Gastrocnemius medialis (tissue), 4 donors: Measurements from ENCODE around the gene MTR. TPM values are rescaled to one million over a fixed set of nuclear protein-coding genes. Genes with fewer than 3 reads are reported as not detected.

Source experiments
- ATAC-seq, 2 donors: fragments of 150-250 bp; one replicate each; pipeline ENCODE4 v1.9.1; 2016
- DNase-seq, 2 donors: peaks; one replicate each; pipeline ENCODE4 v3.0.0-alpha.2; 2019
- H3K27ac ChIP-seq, 4 donors: fragments of 200-600 bp; sonication (generic); 1 replicate in 1 of 4; 2 replicates in 3 of 4; pipeline ENCODE4 v1.5.1; 2016 to 2018; ENCODE audit warnings: mild to moderate bottlenecking in 2 of 4, moderate library complexity in 1 of 4
- H3K27me3 ChIP-seq, 3 donors: fragments of 200-600 bp; sonication (generic) in 2 of 3; 1 replicate in 1 of 3; 2 replicates in 2 of 3; pipeline versions ENCODE4 v1.5.1 to v1.6.0; 2016 to 2019; ENCODE audit warnings: mild to moderate bottlenecking in 1 of 3, moderate library complexity in 1 of 3
- H3K36me3 ChIP-seq, 2 donors: fragments of 200-600 bp; sonication (generic) in 1 of 2; one replicate each; pipeline ENCODE4 v1.5.1; 2017 to 2018
- H3K4me1 ChIP-seq, 2 donors: fragments of 200-600 bp; sonication (generic) in 1 of 2; one replicate each; pipeline ENCODE4 v1.5.1; 2016 to 2017; ENCODE audit warnings: mild to moderate bottlenecking in 2 of 2
- H3K4me3 ChIP-seq, 4 donors: fragments of 200-600 bp; sonication (generic) in 3 of 4; 1 replicate in 1 of 4; 2 replicates in 3 of 4; pipeline ENCODE4 v1.5.1; 2016 to 2019; ENCODE audit warnings: mild to moderate bottlenecking in 2 of 4
- H3K9me3 ChIP-seq, 3 donors: fragments of 200-600 bp; sonication (generic) in 2 of 3; 1 replicate in 1 of 3; 2 replicates in 2 of 3; pipeline ENCODE4 v1.5.1; 2016 to 2019
- CTCF ChIP-seq, 5 experiments: fragments of 450-650 bp in 3 of 5; fragments of 200-600 bp in 2 of 5; sonication (generic) in 2 of 5; IDR thresholded peaks in 4 of 5; conservative IDR thresholded peaks in 1 of 5; 1 replicate in 4 of 5; 2 replicates in 1 of 5; pipeline ENCODE4 v1.5.1; 2016 to 2019; ENCODE audit warnings: antibody characterized with exemption in 5 of 5, mild to moderate bottlenecking in 3 of 5, moderate library complexity in 3 of 5
- POLR2A ChIP-seq, 2 donors: fragments of 450-650 bp; IDR thresholded peaks; one replicate each; pipeline ENCODE4 v1.6.1; 2017; ENCODE audit warnings: antibody characterized with exemption in 2 of 2, mild to moderate bottlenecking in 2 of 2, moderate library complexity in 2 of 2
- in situ Hi-C, 4 donors: fragments of 200-750 bp; cut with MboI; loops; one replicate each; pipeline versions ENCODE4 v1.15.0 to v1.8.0; 2017; ENCODE audit warnings: low sequenced_read_pairs in 4 of 4
- intact Hi-C: fragments of 100-400 bp; cut with DNase I; formaldehyde crosslinking; loops from one replicate; pipeline ENCODE4 v1.15.1; 2023; ENCODE audit warnings: low total_unique reads
- total RNA-seq, 4 donors: library from RNA; depleted of rRNA; stranded (reverse); fragments of >200 nt; gene quantifications; one replicate each; pipeline versions ENCODE4 v1.1.0 to v1.2.3, GENCODE V29; 2016

Gene MTR
- total RNA-seq, 4 donors from 2014 or later, result 23.0 to 46.3 (median 29.1) TPM

GRCh38 chr1:236914375-236914774 lies 119.3 kb downstream of the MTR start:
- Histone ChIP-seq H3K9me3 (peaks cover 0 to 24% (median 3%) of the 10 kb centered on the region in 3 donors), H3K4me3 (no peak overlapping the region), H3K27ac (no peak overlapping the region), H3K36me3 (peaks cover 0 to 37% of the 10 kb centered on the region in 2 donors), H3K27me3 (no peaks in the 10 kb centered on the region), H3K4me1 (no peaks in the 10 kb centered on the region)
- intact Hi-C loops (no loop called here), in situ Hi-C loops (no loop called here)
- no peak for ATAC-seq
- DNase-seq, result no peak
- TF ChIP-seq POLR2A (IDR thresholded peaks at IDR 0.05) (no peak), CTCF (IDR thresholded peaks at IDR 0.05 in 4 of 5, conservative IDR thresholded peaks at IDR 0.05 in 1 of 5) (no peak)

GRCh38 chr1:236916131-236916800 lies 121.2 kb downstream of the MTR start:
- TF ChIP-seq CTCF (IDR thresholded peaks at IDR 0.05 in 4 of 5, conservative IDR thresholded peaks at IDR 0.05 in 1 of 5) (no peak), POLR2A (IDR thresholded peaks at IDR 0.05) (no peak)
- Histone ChIP-seq H3K9me3 (peaks cover 0 to 24% (median 3%) of the 10 kb centered on the region in 3 donors), H3K36me3 (peaks cover 0 to 37% of the 10 kb centered on the region in 2 donors), H3K4me3 (no peak overlapping the region), H3K27ac (no peak overlapping the region), H3K4me1 (no peaks in the 10 kb centered on the region), H3K27me3 (no peaks in the 10 kb centered on the region)
- DNase-seq (no peak), ATAC-seq (no peak)
- in situ Hi-C loops (no loop called here), intact Hi-C loops (no loop called here)

- Histone ChIP-seq H3K27me3 (no peaks in the 10 kb centered on the region), H3K36me3 (peaks cover 0 to 37% of the 10 kb centered on the region in 2 donors), H3K4me3 (no peak overlapping the region), H3K4me1 (no peaks in the 10 kb centered on the region), H3K27ac (no peak overlapping the region), H3K9me3 (peaks cover 0 to 24% (median 3%) of the 10 kb centered on the region in 3 donors)
- ATAC-seq, result no peak
- TF ChIP-seq POLR2A (IDR thresholded peaks at IDR 0.05), result no peak
- no peak for TF ChIP-seq CTCF (IDR thresholded peaks at IDR 0.05 in 4 of 5, conservative IDR thresholded peaks at IDR 0.05 in 1 of 5)
- DNase-seq, result no peak
- intact Hi-C loops, result no loop called here
- in situ Hi-C loops, result no loop called here
Measured at GRCh38 chr1:236917448-236917847, 122.4 kb downstream of the MTR start.

- H3K36me3 ChIP-seq, result peaks cover 0 to 23% of the 10 kb centered on the region in 2 donors
- no peak for DNase-seq
- no peaks in the 10 kb centered on the region for H3K27me3 ChIP-seq
- in situ Hi-C loops (no loop called here), intact Hi-C loops (no loop called here)
- no peak overlapping the region for H3K4me3 ChIP-seq
- no peak for ATAC-seq
- H3K9me3 ChIP-seq, result peaks cover 0 to 24% (median 3%) of the 10 kb centered on the region in 3 donors
- no peak overlapping the region for H3K27ac ChIP-seq
- TF ChIP-seq POLR2A (IDR thresholded peaks at IDR 0.05) (no peak), CTCF (IDR thresholded peaks at IDR 0.05 in 4 of 5, conservative IDR thresholded peaks at IDR 0.05 in 1 of 5) (no peak)
- no peaks in the 10 kb centered on the region for H3K4me1 ChIP-seq
Measured at GRCh38 chr1:236920286-236920894, 125.3 kb downstream of the MTR start.
